IPS-18a (cell line): Measurements from ENCODE around the gene IFI27L1.

Experiments
- H3K27ac ChIP-seq: one replicate; pipeline ENCODE4 v1.5.1; 2013; ENCODE audit warnings: low read length
- H3K27me3 ChIP-seq: one replicate; pipeline ENCODE4 v1.6.1; 2013; ENCODE audit warnings: mild to moderate bottlenecking, low read length; ENCODE audit not compliant: control insufficient read depth, insufficient read depth
- H3K36me3 ChIP-seq: one replicate; pipeline ENCODE4 v1.6.1; 2013; ENCODE audit warnings: low read depth, low read length; ENCODE audit not compliant: control insufficient read depth
- H3K4me1 ChIP-seq: one replicate; pipeline ENCODE4 v1.6.1; 2013; ENCODE audit warnings: low read depth, low read length; ENCODE audit not compliant: control insufficient read depth
- H3K4me3 ChIP-seq: one replicate; pipeline ENCODE4 v1.5.1; 2013; ENCODE audit warnings: low read length
- H3K9ac ChIP-seq: one replicate; pipeline ENCODE4 v1.6.1; 2013; ENCODE audit warnings: mild to moderate bottlenecking, low read length, moderate library complexity
- H3K9me3 ChIP-seq: one replicate; pipeline ENCODE4 v1.6.1; 2013; ENCODE audit warnings: low read depth, low read length; ENCODE audit not compliant: control insufficient read depth

Gene IFI27L1

GRCh38 chr14:94080621-94081385 lies at the start of gene IFI27L1, which contains the start of gene DDX24:
Gene IFI27L1, plus strand, starts transcription at chr14:94081310. Its CDS starts 15,628 bp downstream, at chr14:94096938.
Gene DDX24, minus strand, starts transcription at chr14:94081202. Its CDS starts 1,460 bp downstream, at chr14:94079742.
- Histone ChIP-seq H3K36me3 (peaks cover 22% of the 10 kb centered on the region), H3K9me3 (no peaks in the 10 kb centered on the region), H3K27ac (peak within 1 kb of the TSS; percentile 25), H3K27me3 (no peaks in the 10 kb centered on the region), H3K4me1 (peaks cover 4% of the 10 kb centered on the region), H3K9ac (peak within 1 kb of the TSS; percentile 86), H3K4me3 (peak within 1 kb of the TSS; percentile 94)

- H3K9me3 ChIP-seq: no peaks in the 10 kb centered on the region
- no peaks in the 10 kb centered on the region for H3K36me3 ChIP-seq
- no peaks in the 10 kb centered on the region for H3K27me3 ChIP-seq
- H3K4me1 ChIP-seq: peaks cover 3% of the 10 kb centered on the region
- H3K27ac ChIP-seq: no peak overlapping the region
- no peak overlapping the region for H3K4me3 ChIP-seq
- no peak overlapping the region for H3K9ac ChIP-seq
Measured at GRCh38 chr14:94031883-94032279, 49.2 kb upstream of the IFI27L1 start.

- Histone ChIP-seq H3K27ac (no peak overlapping the region), H3K9ac (no peak overlapping the region), H3K4me3 (no peak overlapping the region), H3K36me3 (no peaks in the 10 kb centered on the region), H3K27me3 (no peaks in the 10 kb centered on the region), H3K9me3 (no peaks in the 10 kb centered on the region), H3K4me1 (peaks cover 3% of the 10 kb centered on the region)
Measured at GRCh38 chr14:94034886-94035285, 46.2 kb upstream of the IFI27L1 start.

- Histone ChIP-seq H3K4me3 (no peak overlapping the region), H3K4me1 (peaks cover 3% of the 10 kb centered on the region), H3K36me3 (no peaks in the 10 kb centered on the region), H3K9ac (no peak overlapping the region), H3K27ac (no peak overlapping the region), H3K9me3 (no peaks in the 10 kb centered on the region), H3K27me3 (no peaks in the 10 kb centered on the region)
Measured at GRCh38 chr14:94036313-94037167, 44.6 kb upstream of the IFI27L1 start.

GRCh38 chr14:94037954-94038353 lies 43.2 kb upstream of the IFI27L1 start:
- no peaks in the 10 kb centered on the region for H3K9me3 ChIP-seq
- no peak overlapping the region for H3K27ac ChIP-seq
- H3K36me3 ChIP-seq: no peaks in the 10 kb centered on the region
- H3K9ac ChIP-seq: no peak overlapping the region
- no peaks in the 10 kb centered on the region for H3K27me3 ChIP-seq
- H3K4me1 ChIP-seq: peaks cover 3% of the 10 kb centered on the region
- H3K4me3 ChIP-seq: no peak overlapping the region

- Histone ChIP-seq H3K9ac (no peak overlapping the region), H3K27me3 (no peaks in the 10 kb centered on the region), H3K27ac (no peak overlapping the region), H3K9me3 (no peaks in the 10 kb centered on the region), H3K4me1 (peaks cover 3% of the 10 kb centered on the region), H3K4me3 (no peak overlapping the region), H3K36me3 (no peaks in the 10 kb centered on the region)
Measured at GRCh38 chr14:94038510-94038909, 42.6 kb upstream of the IFI27L1 start.

GRCh38 chr14:94038921-94039629 lies 42.0 kb upstream of the IFI27L1 start:
- H3K4me3 ChIP-seq: no peak overlapping the region
- H3K27ac ChIP-seq: no peak overlapping the region
- H3K4me1 ChIP-seq: peaks cover 3% of the 10 kb centered on the region
- H3K36me3 ChIP-seq: peaks cover 2% of the 10 kb centered on the region
- no peaks in the 10 kb centered on the region for H3K27me3 ChIP-seq
- H3K9me3 ChIP-seq: no peaks in the 10 kb centered on the region
- no peak overlapping the region for H3K9ac ChIP-seq

- Histone ChIP-seq H3K4me3 (no peak overlapping the region), H3K27ac (no peak overlapping the region), H3K9ac (no peak overlapping the region), H3K27me3 (no peaks in the 10 kb centered on the region), H3K36me3 (peaks cover 5% of the 10 kb centered on the region), H3K9me3 (no peaks in the 10 kb centered on the region), H3K4me1 (peaks cover 3% of the 10 kb centered on the region)
Measured at GRCh38 chr14:94040247-94040646, 40.9 kb upstream of the IFI27L1 start.

- Histone ChIP-seq H3K36me3 (peaks cover 10% of the 10 kb centered on the region), H3K9me3 (no peaks in the 10 kb centered on the region), H3K4me1 (peaks cover 3% of the 10 kb centered on the region), H3K27me3 (no peaks in the 10 kb centered on the region), H3K9ac (no peak overlapping the region), H3K27ac (no peak overlapping the region), H3K4me3 (no peak overlapping the region)
Measured at GRCh38 chr14:94040796-94041195, 40.3 kb upstream of the IFI27L1 start.

GRCh38 chr14:94041551-94042346 lies 39.4 kb upstream of the IFI27L1 start:
- Histone ChIP-seq H3K4me1 (no peaks in the 10 kb centered on the region), H3K9me3 (no peaks in the 10 kb centered on the region), H3K4me3 (no peak overlapping the region), H3K27ac (no peak overlapping the region), H3K36me3 (peaks cover 16% of the 10 kb centered on the region), H3K9ac (no peak overlapping the region), H3K27me3 (no peaks in the 10 kb centered on the region)
